Activated CD4-positive, alpha-beta T cell treated with anti-CD3 and anti-CD28 coated beads for 36 hours (primary cell): ENCODE results near the gene PDE8A. TPM values are rescaled to one million over a fixed set of nuclear protein-coding genes. Genes with fewer than 3 reads are reported as not detected.

Experiments used
- ATAC-seq: fragments of 200-7000 bp; cut with Tn5 transposase; one replicate; pipeline ENCODE4 v1.10.0; 2021; ENCODE audit warnings: mild to moderate bottlenecking, moderate library complexity
- CTCF ChIA-PET: fragments of 350-600 bp; sonication (Branson Sonifier 250); formaldehyde crosslinking; loops from one replicate; lab custom pipeline; 2021; ENCODE audit warnings: antibody characterized with exemption; lab: Charles Lee
- POLR2A ChIA-PET: fragments of 350-600 bp; sonication (Branson Sonifier 250); formaldehyde crosslinking; loops from one replicate; lab custom pipeline; 2021; ENCODE audit warnings: antibody characterized with exemption, inconsistent platforms; lab: Charles Lee
- DNase-seq: peaks from one replicate; pipeline ENCODE4 v3.0.0-alpha.2; 2020
- H3K27ac Mint-ChIP-seq: one replicate; pipeline ENCODE4 v1.8.0; 2021; ENCODE audit warnings: mixed read lengths
- H3K27me3 Mint-ChIP-seq: one replicate; pipeline ENCODE4 v1.8.0; 2021; ENCODE audit warnings: mixed read lengths
- H3K36me3 Mint-ChIP-seq: one replicate; pipeline ENCODE4 v1.8.0; 2021; ENCODE audit warnings: low read depth, mixed read lengths
- H3K4me1 Mint-ChIP-seq: one replicate; pipeline ENCODE4 v1.8.0; 2021; ENCODE audit warnings: mixed read lengths
- H3K4me3 Mint-ChIP-seq: one replicate; pipeline ENCODE4 v1.8.0; 2021; ENCODE audit warnings: mild to moderate bottlenecking, moderate library complexity, mixed read lengths
- H3K9me3 Mint-ChIP-seq: one replicate; pipeline ENCODE4 v1.8.0; 2021; ENCODE audit warnings: low read depth, mixed read lengths
- intact Hi-C, 2 experiments: fragments of 100-400 bp; cut with DNase I in 1 of 2; cut with micrococcal nuclease in 1 of 2; formaldehyde crosslinking; loops; one replicate each; pipeline versions ENCODE4 v1.14.2 to v1.15.1; 2022 to 2024; cut with DNase I, micrococcal nuclease
- total RNA-seq, 2 experiments: library from RNA; stranded (reverse); gene quantifications; one replicate each; pipeline ENCODE4 v1.2.3, GENCODE V29; 2021

PDE8A gene
- total RNA-seq, 2 experiments from 2014 or later = 21.3 to 28.7 TPM

DNA sequence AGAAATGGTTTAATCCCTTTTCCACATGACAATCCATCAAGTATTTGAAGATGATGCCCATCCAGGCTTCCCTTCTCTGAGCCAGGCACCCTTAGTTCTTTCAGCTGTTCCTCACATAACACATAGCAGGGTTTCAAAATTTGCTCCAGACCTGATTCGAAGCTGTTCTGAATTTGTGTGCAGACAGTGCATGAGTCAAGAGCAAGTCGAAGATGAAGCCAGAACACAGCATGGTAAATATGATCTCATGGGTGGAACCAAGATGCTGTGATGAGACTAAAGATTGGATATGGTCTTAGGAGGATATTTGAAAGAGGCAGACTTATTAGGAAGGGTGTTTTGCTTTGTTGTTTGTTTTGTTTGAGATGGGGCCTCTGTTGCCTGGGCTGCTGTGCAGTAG lies 32.6 kb upstream of the PDE8A start:
- ATAC-seq (no peak), DNase-seq (no peak)
- intact Hi-C loops = no loop called here
- no peaks in the 10 kb centered on the region for H3K36me3 Mint-ChIP-seq
- no peak overlapping the region for H3K4me3 Mint-ChIP-seq
- H3K9me3 Mint-ChIP-seq = no peaks in the 10 kb centered on the region
- H3K27me3 Mint-ChIP-seq = no peaks in the 10 kb centered on the region
- H3K27ac Mint-ChIP-seq = no peak overlapping the region
- ChIA-PET CTCF (interaction anchor here (0.6 kb wide), 1 partner anchor 18 kb away, joined by 3 read pairs; no protein-coding TSS in a partner anchor), POLR2A (no interaction called here)
- no peaks in the 10 kb centered on the region for H3K4me1 Mint-ChIP-seq

DNA sequence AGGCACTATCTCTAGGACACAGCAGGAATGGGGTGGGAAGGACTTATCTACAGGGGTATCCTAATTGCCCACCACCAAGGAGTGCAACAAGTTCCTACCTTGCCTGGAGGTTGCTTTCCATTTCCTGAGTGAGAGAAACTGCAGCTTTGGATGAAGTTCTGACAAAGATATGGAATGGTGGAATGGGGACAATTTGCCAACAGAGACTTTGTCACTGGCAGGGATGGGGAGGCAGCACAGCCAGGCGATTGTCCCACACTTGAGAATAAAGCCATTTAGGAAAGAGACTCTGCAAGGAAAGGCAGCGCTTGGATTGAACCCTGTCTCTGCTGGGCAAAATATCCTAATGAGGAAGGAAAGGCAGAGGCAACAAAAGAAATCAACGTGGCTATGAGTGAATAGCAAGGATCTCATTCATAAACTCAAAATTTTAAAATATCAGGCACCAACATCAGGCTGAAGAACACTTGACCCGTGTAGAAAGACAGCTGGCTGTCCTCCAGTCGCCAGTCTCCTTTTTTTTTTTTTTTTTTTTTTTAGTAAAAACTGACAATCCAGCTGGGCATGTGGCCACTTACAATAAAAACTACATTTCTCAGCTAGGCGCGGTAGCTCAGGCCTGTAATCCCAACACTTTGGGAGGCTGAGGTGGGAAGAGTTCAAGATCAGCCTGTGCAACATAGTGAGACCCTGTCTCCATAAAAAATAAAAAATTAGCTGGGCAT lies 31.6 kb upstream of the PDE8A start:
- H3K4me3 Mint-ChIP-seq = no peak overlapping the region
- H3K36me3 Mint-ChIP-seq = no peaks in the 10 kb centered on the region
- ChIA-PET POLR2A (no interaction called here), CTCF (no interaction called here)
- H3K27ac Mint-ChIP-seq = no peak overlapping the region
- no peaks in the 10 kb centered on the region for H3K9me3 Mint-ChIP-seq
- intact Hi-C loops = no loop called here
- no peaks in the 10 kb centered on the region for H3K27me3 Mint-ChIP-seq
- ATAC-seq (no peak), DNase-seq (no peak)
- no peaks in the 10 kb centered on the region for H3K4me1 Mint-ChIP-seq

DNA sequence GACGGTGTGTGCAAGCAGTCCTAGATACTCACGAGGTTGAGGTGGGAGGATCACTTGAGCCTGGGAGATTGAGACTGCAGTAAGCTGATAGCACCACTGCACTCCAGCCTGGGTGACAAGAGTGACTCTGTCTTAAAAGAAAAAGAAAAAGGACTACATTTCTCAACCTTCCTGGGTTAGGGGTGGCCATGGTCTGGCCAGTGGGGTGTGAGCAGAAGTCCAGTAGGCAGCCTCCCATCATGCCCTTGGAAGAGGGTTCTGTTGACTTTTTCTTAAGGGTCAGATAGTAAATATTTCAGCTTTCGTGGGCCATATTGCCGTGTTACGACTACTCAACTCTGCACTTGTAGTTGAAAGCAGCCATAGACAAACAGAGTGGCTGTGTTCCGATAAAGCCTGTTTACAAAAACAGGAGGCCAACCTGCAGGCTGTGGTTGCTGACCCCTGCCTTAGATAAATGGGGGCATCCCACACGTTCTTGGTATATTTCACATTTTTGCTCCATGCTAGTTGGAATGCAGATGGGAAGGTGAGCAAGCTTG lies 31.0 kb upstream of the PDE8A start:
- Mint-ChIP-seq H3K27me3 (no peaks in the 10 kb centered on the region), H3K9me3 (no peaks in the 10 kb centered on the region), H3K36me3 (no peaks in the 10 kb centered on the region), H3K4me3 (no peak overlapping the region), H3K4me1 (no peaks in the 10 kb centered on the region), H3K27ac (no peak overlapping the region)
- ChIA-PET POLR2A (no interaction called here), CTCF (interaction anchor here (0.5 to 0.7 kb wide), 4 partner anchors 42 to 84 kb away, joined by 3 read pairs; no protein-coding TSS in a partner anchor)
- ATAC-seq (no peak), DNase-seq (no peak)
- intact Hi-C loops = no loop called here

DNA sequence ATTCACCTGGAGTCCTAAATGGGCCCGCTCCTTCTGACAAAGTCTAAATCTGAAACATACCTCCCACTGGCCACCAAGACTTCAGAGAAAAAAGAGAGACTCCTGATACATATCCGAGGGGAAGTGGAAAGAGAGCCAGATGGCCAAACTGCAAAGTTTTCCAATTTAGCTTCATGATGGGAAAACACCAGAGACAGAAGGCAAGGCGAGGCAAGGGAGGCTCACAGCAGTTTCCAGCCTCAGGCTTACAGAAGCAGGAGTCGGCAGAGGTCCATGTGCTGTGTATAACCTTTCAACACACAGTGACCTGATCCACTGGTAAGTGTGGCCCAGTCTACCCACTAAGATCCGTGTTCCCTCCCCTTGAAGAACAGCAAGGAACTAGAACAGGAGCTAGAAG lies 29.9 kb upstream of the PDE8A start:
- POLR2A ChIA-PET = no interaction called here
- DNase-seq (no peak), ATAC-seq (no peak)
- Mint-ChIP-seq H3K4me3 (no peak overlapping the region), H3K27ac (no peak overlapping the region), H3K4me1 (peaks cover 6% of the 10 kb centered on the region), H3K36me3 (no peaks in the 10 kb centered on the region), H3K9me3 (no peaks in the 10 kb centered on the region), H3K27me3 (peaks cover 8% of the 10 kb centered on the region)
- intact Hi-C loops = no loop called here
- CTCF ChIA-PET = no interaction called here

DNA sequence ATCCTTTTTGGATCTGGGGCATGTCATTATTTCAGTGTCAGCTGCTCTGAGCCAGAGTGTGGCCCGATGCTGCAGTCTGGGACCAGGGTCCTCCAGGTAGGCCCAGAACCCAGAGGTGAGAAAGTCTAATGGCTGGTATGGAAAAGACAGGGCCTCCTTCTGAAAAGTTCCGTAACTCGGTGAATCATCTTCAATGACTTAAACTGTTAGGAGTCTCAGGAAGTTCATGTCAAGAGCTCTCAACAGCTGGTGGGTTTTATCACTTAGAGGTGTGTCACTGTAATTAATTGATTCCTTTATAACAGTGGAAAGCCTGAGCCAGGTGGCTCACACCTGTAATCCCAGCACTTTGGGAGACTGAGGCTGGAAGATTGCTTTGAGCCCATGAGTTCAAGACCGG lies 28.5 kb upstream of the PDE8A start:
- Mint-ChIP-seq H3K4me3 (no peak overlapping the region), H3K4me1 (peaks cover 6% of the 10 kb centered on the region), H3K27me3 (peaks cover 12% of the 10 kb centered on the region), H3K36me3 (no peaks in the 10 kb centered on the region), H3K27ac (no peak overlapping the region), H3K9me3 (no peaks in the 10 kb centered on the region)
- ChIA-PET POLR2A (interaction anchor here (0.6 kb wide), 1 partner anchor 10 kb away, joined by 4 read pairs; no protein-coding TSS in a partner anchor), CTCF (interaction anchor here (0.9 to 1.6 kb wide), 3 partner anchors 8 to 91 kb away, joined by 3 to 8 read pairs (median 5); no protein-coding TSS in a partner anchor)
- intact Hi-C loops = no loop called here
- DNase-seq (no peak), ATAC-seq (no peak)

DNA sequence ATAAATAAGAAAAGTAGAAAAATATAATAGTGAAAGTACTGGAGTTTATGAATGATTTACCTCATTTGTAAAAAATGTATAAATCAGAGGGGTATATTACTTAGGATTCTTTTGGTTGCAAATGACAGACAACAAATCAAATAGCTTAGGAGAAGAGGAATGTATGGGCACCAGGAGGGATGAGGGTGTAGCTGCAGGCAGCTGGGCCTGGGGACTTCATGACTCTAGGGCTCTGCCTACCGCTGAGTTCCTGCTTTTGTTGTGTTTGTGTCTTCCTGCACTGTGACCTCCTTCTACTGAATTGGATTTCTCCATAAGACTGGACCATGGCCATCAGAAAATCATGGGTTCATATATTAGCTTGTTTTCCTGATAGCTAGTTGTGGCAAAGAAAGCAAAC lies 27.9 kb upstream of the PDE8A start:
- Mint-ChIP-seq H3K4me3 (no peak overlapping the region), H3K4me1 (peaks cover 6% of the 10 kb centered on the region), H3K9me3 (no peaks in the 10 kb centered on the region), H3K27me3 (peaks cover 12% of the 10 kb centered on the region), H3K27ac (no peak overlapping the region), H3K36me3 (no peaks in the 10 kb centered on the region)
- POLR2A ChIA-PET = no interaction called here
- ATAC-seq = no peak
- CTCF ChIA-PET = interaction anchor here (0.8 to 1.6 kb wide), 5 partner anchors 9 to 215 kb away, joined by 3 to 8 read pairs (median 4); no protein-coding TSS in a partner anchor
- intact Hi-C loops = no loop called here
- DNase-seq = no peak

DNA sequence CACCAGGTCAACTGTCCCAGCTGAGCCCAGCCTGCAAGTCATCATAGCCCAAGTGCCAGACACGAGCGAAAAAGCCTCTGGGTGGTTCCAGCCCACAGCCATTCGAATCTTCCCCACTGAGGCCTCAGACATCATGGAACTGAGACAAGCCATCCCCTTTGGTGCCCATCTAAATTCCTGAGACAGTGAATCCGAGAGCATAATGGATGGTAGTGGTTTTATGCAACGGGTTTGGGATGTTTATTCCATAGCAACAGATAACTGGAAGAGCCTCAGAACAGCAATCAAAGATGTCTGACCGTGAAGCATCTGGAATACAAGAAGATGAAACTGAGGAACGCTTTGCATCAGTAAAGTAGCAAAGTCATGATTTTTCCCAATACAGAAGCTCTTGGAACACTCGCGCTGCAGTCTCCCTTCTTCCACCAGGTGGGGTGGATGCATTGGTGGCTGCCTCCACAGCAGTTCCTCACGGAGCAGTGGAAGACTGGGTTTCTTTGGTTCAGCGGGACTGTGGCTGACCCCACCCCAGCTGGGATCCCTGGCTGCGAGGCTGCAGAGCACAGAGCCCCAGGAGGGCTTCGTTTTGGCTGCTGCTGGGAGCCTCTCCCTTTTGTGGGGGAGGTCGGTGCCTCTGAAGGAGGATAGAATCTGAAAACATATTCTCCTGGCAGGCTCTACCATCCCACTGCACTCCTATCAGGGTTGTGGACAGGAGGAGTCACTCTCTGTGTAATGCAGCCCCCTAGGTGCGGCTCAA lies 26.4 kb upstream of the PDE8A start:
- peak; percentile 58 for DNase-seq
- ATAC-seq = peak; percentile 68
- Mint-ChIP-seq H3K27ac (no peak overlapping the region), H3K4me3 (no peak overlapping the region), H3K27me3 (peaks cover 12% of the 10 kb centered on the region), H3K4me1 (peaks cover 9% of the 10 kb centered on the region), H3K36me3 (no peaks in the 10 kb centered on the region), H3K9me3 (no peaks in the 10 kb centered on the region)
- ChIA-PET POLR2A (no interaction called here), CTCF (interaction anchor here (0.7 to 1.1 kb wide), 5 partner anchors 11 to 91 kb away, joined by 3 to 4 read pairs (median 3); no protein-coding TSS in a partner anchor)
- intact Hi-C loops = loop anchor here (1.0 to 5.0 kb wide), 2 partner anchors 89 to 212 kb away; no protein-coding TSS in a partner anchor

DNA sequence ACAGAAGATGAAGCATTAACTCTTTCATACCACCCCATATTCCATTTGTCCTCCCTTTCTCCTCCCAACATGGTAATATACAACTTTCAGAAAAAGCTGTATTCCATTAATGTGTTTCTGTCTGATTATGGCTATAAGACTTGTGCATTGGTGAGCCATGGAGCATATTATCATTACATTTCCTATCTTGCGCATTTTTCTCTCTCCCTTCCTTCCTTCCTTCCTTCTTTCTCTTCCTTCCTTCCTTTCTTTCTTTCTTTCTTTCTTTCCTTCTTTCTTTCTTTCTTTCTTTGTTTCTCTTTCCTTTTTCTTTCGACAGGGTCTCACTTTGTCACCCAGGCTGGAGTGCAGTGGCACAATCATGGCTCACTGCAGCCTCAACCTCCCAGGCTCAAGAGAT lies 25.5 kb upstream of the PDE8A start:
- Mint-ChIP-seq H3K36me3 (no peaks in the 10 kb centered on the region), H3K9me3 (no peaks in the 10 kb centered on the region), H3K27me3 (peaks cover 12% of the 10 kb centered on the region), H3K4me1 (peaks cover 9% of the 10 kb centered on the region), H3K4me3 (no peak overlapping the region), H3K27ac (no peak overlapping the region)
- CTCF ChIA-PET = interaction anchor here (0.8 to 1.9 kb wide), 2 partner anchors 88 to 212 kb away, joined by 4 to 6 read pairs; no protein-coding TSS in a partner anchor
- DNase-seq (no peak), ATAC-seq (no peak)
- intact Hi-C loops = loop anchor here in 1 of 2 experiments (5.0 kb wide), 1 partner anchor 211 kb away; no protein-coding TSS in a partner anchor
- POLR2A ChIA-PET = no interaction called here

DNA sequence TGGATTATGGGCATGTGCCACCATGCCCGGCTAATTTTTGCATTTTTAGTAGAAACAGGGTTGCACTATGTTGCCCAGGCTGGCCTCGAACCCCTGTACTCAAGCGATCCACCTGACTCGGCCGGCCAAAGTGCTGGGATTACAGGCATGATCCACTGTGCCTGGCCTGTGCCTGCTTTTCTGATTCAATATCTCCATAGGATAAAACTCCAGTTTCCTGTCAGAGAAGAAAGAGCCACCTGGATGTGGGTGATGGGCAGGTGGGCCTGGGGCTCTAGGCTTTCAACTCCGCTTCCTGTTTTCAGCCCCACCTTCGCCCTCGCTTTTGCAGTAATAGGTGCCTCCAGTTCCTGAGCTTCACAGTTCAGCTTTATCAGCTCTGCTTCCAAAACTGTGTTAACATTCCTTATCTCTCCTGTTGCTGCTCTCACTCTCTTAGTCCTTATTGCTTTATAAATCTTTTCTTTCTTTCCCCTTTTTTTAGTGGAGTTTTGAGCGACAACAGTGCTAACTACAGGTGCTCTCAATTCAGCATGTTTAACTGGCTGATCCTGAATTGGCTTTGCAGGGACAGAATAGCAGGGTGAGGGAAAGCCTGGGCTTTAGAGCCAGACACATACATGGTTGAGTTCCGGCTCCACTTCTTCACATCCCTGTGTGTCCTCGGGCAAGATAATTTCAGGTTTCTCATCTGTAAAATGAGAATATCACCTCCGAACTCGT lies 21.1 kb upstream of the PDE8A start:
- Mint-ChIP-seq H3K4me1 (peaks cover 9% of the 10 kb centered on the region), H3K36me3 (no peaks in the 10 kb centered on the region), H3K27me3 (peaks cover 12% of the 10 kb centered on the region), H3K27ac (no peak overlapping the region), H3K4me3 (no peak overlapping the region), H3K9me3 (no peaks in the 10 kb centered on the region)
- ChIA-PET CTCF (interaction anchor here (0.6 to 0.7 kb wide), 2 partner anchors 30 to 308 kb away, joined by 3 read pairs; no protein-coding TSS in a partner anchor), POLR2A (no interaction called here)
- intact Hi-C loops = no loop called here
- DNase-seq (no peak), ATAC-seq (no peak)

DNA sequence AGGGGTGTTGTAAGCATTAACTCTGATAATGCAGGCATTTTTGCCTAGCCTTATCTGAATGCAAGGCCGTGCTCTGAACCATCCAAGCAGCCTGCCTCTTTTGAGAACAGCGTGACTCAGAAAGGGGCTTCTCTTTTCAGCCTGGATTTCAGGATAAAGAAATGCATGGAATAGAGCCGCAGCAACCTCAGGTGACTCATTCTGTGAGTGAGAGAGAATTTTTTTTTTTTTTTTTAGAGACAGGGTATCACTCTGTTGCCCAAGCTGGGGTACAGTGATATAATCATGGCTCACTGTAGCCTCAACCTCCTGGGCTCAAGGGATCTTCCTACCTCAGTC lies 20.6 kb upstream of the PDE8A start:
- Mint-ChIP-seq H3K36me3 (no peaks in the 10 kb centered on the region), H3K27me3 (peaks cover 8% of the 10 kb centered on the region), H3K4me3 (no peak overlapping the region), H3K4me1 (peaks cover 5% of the 10 kb centered on the region), H3K9me3 (no peaks in the 10 kb centered on the region), H3K27ac (no peak overlapping the region)
- CTCF ChIA-PET = no interaction called here
- DNase-seq (no peak), ATAC-seq (no peak)
- POLR2A ChIA-PET = no interaction called here
- intact Hi-C loops = no loop called here

DNA sequence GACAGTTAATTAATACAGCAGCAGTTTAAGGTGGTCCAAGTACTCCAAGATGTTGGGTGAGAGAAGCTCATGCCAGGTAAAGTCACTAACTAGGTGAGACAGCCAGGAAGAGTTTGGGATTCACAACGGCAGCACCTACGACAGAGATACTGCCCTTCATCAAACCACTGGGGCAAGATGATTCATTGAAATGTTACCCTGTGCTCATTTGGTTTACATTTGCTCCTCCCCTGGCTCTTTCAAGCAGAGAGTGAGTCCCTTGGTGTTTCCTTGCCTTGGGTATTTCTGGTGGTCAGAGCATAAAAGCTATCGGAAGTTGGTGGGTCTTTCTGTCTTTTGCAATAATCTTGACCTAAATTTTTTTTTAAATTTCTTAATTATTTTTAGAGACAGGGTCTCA lies 19.9 kb upstream of the PDE8A start:
- ChIA-PET POLR2A (no interaction called here), CTCF (no interaction called here)
- Mint-ChIP-seq H3K36me3 (no peaks in the 10 kb centered on the region), H3K4me1 (peaks cover 4% of the 10 kb centered on the region), H3K9me3 (peaks cover 3% of the 10 kb centered on the region), H3K4me3 (no peak overlapping the region), H3K27me3 (peaks cover 5% of the 10 kb centered on the region), H3K27ac (no peak overlapping the region)
- DNase-seq (no peak), ATAC-seq (no peak)
- intact Hi-C loops = no loop called here
